Uterus (tissue), 2 donors: ENCODE data around the gene MPO.

Experiments used
- POLR2A ChIP-seq, 2 donors: fragments of 450-650 bp; IDR thresholded peaks; one replicate each; pipeline ENCODE4 v1.6.1; 2016; ENCODE audit warnings: antibody characterized with exemption in 2 of 2, mild to moderate bottlenecking in 1 of 2, moderate library complexity in 1 of 2
- TF ChIP-seq, protein P1 (sequence below), 4 experiments: fragments of 200-600 bp in 2 of 4; fragments of 450-650 bp in 2 of 4; sonication (generic) in 2 of 4; IDR thresholded peaks; one replicate each; pipeline ENCODE4 v1.5.1; 2016 to 2019; ENCODE audit warnings: antibody characterized with exemption in 4 of 4, mild to moderate bottlenecking in 2 of 4, moderate library complexity in 1 of 4

DNA sequence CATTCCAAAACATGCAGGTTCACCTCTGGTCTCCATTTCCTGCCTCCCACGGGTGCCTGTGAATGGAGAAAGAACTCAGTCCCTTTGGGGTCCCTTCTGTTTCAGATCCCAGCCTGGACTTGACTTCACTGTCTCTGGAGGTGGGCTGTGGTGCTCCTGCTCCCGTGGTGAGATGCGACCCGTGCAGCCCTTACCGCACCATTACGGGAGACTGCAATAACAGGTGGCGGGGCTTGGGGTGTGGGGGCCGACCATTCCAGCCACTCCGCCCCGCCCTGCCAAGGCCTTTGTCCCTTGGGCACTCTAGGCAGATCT is 31.8 kb downstream of the MPO start:
- TF ChIP-seq POLR2A (IDR thresholded peaks at IDR 0.05): no peak
- TF ChIP-seq, protein P1, sequence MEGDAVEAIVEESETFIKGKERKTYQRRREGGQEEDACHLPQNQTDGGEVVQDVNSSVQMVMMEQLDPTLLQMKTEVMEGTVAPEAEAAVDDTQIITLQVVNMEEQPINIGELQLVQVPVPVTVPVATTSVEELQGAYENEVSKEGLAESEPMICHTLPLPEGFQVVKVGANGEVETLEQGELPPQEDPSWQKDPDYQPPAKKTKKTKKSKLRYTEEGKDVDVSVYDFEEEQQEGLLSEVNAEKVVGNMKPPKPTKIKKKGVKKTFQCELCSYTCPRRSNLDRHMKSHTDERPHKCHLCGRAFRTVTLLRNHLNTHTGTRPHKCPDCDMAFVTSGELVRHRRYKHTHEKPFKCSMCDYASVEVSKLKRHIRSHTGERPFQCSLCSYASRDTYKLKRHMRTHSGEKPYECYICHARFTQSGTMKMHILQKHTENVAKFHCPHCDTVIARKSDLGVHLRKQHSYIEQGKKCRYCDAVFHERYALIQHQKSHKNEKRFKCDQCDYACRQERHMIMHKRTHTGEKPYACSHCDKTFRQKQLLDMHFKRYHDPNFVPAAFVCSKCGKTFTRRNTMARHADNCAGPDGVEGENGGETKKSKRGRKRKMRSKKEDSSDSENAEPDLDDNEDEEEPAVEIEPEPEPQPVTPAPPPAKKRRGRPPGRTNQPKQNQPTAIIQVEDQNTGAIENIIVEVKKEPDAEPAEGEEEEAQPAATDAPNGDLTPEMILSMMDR (IDR thresholded peaks at IDR 0.05): no peak
